Spleen (tissue), 11 donors: ENCODE results near the gene CGNL1. TPM values are rescaled to one million over a fixed set of nuclear protein-coding genes. Genes with fewer than 3 reads are reported as not detected.

ENCODE experiments used
- DNase-seq: peaks from one replicate; pipeline ENCODE4 v3.0.0-alpha.2; 2020
- H3K27ac ChIP-seq, 8 donors: fragments of 200-600 bp; sonication (generic) in 7 of 8; 1 replicate in 4 of 8; 2 replicates in 4 of 8; pipeline versions ENCODE4 v1.5.0 to v1.8.0; 2016 to 2021; ENCODE audit warnings: inconsistent platforms in 4 of 8, mild to moderate bottlenecking in 4 of 8, moderate library complexity in 1 of 8
- H3K27me3 ChIP-seq, 7 donors: fragments of 200-600 bp; sonication (generic) in 6 of 7; replicated peaks in 1 of 7; 1 replicate in 4 of 7; 2 replicates in 3 of 7; pipeline versions ENCODE4 v1.5.0 to v1.8.0; 2016 to 2021; ENCODE audit warnings: inconsistent platforms in 3 of 7, mild to moderate bottlenecking in 1 of 7
- H3K36me3 ChIP-seq, 6 donors: fragments of 200-600 bp; sonication (generic) in 5 of 6; 1 replicate in 4 of 6; 2 replicates in 2 of 6; pipeline versions ENCODE4 v1.5.0 to v1.8.0; 2016 to 2021; ENCODE audit warnings: inconsistent platforms in 2 of 6
- H3K4me1 ChIP-seq, 6 donors: fragments of 200-600 bp; sonication (generic) in 5 of 6; 1 replicate in 3 of 6; 2 replicates in 3 of 6; pipeline versions ENCODE4 v1.5.0 to v1.8.0; 2016 to 2021; ENCODE audit warnings: inconsistent platforms in 3 of 6
- H3K4me3 ChIP-seq, 8 donors: fragments of 200-600 bp; sonication (generic) in 7 of 8; 1 replicate in 4 of 8; 2 replicates in 4 of 8; pipeline versions ENCODE4 v1.5.0 to v1.8.0; 2016 to 2021; ENCODE audit warnings: inconsistent platforms in 4 of 8, mild to moderate bottlenecking in 4 of 8, moderate library complexity in 2 of 8
- H3K9me3 ChIP-seq, 8 donors: fragments of 200-600 bp; sonication (generic) in 7 of 8; 1 replicate in 4 of 8; 2 replicates in 4 of 8; pipeline versions ENCODE4 v1.5.0 to v1.8.0; 2016 to 2021; ENCODE audit warnings: inconsistent platforms in 4 of 8
- POLR2A ChIP-seq, 3 donors: fragments of 450-650 bp; IDR thresholded peaks; one replicate each; pipeline ENCODE4 v1.5.1; 2017; ENCODE audit warnings: antibody characterized with exemption in 3 of 3, mild to moderate bottlenecking in 1 of 3
- POLR2AphosphoS5 ChIP-seq, 3 donors: sonication (generic); formaldehyde crosslinking; IDR thresholded peaks; one replicate each; pipeline ENCODE4 v1.5.1; 2017; ENCODE audit warnings: antibody characterized with exemption in 3 of 3
- whole genome bisulfite sequencing, 5 donors: extraction: QIAGEN DNeasy Blood & Tissue Kit in 3 of 5; methylation state at CpG; one replicate each; pipeline versions ENCODE4 v1.1.5 to v1.1.7; 2013 to 2018; 5-methylcytosine and 5-hydroxymethylcytosine counted together
- intact Hi-C: fragments of 100-400 bp; cut with DNase I; formaldehyde crosslinking; loops from one replicate; pipeline ENCODE4 v1.15.0; 2023; ENCODE audit warnings: low total_unique reads
- polyA plus RNA-seq, 3 donors: library from polyadenylated mRNA; stranded (reverse); fragments of 200-250 nt; gene quantifications; one replicate each; pipeline ENCODE4 v1.2.1, GENCODE V29; 2013
- total RNA-seq, 7 donors: library from RNA; depleted of rRNA in 3 of 7; stranded (reverse); fragments of >200 nt in 3 of 7; fragmentation: NEBNext Ultra II Directional in 4 of 7; extraction: Animal tissue kit (Norgen Biotek cat#: 25700) in 4 of 7; gene quantifications; one replicate each; pipeline versions ENCODE4 v1.1.0 to v1.2.1, GENCODE V29; 2016 to 2021
- TF ChIP-seq, protein P1 (sequence below), 11 experiments: fragments of 200-600 bp in 7 of 11; fragments of 450-650 bp in 4 of 11; sonication (generic) in 4 of 11; IDR thresholded peaks in 8 of 11; conservative IDR thresholded peaks in 3 of 11; 1 replicate in 7 of 11; 2 replicates in 4 of 11; pipeline versions ENCODE4 v1.4.0 to v1.8.0; 2016 to 2021; ENCODE audit warnings: antibody characterized with exemption in 11 of 11, inconsistent platforms in 4 of 11, mild to moderate bottlenecking in 1 of 11
- donor health status: healthy with polysubstance abuse.
- donor health status: DM: no; HTN: no; CAD: no; lungs with moderate emphysema.
- donor health status: DM: no; HTN: no; CAD: no.
- donor health status: Bipolar disorder and iron deficiency.
- donor health status: healthy.
- donor health status: DM: no; HTN: no; CAD: no.
- donor health status: DM: yes; HTN: yes; CAD: no.

CGNL1 gene
- total and polyA plus RNA-seq, 10 donors = 0.07 to 0.73 (median 0.36) TPM

DNA sequence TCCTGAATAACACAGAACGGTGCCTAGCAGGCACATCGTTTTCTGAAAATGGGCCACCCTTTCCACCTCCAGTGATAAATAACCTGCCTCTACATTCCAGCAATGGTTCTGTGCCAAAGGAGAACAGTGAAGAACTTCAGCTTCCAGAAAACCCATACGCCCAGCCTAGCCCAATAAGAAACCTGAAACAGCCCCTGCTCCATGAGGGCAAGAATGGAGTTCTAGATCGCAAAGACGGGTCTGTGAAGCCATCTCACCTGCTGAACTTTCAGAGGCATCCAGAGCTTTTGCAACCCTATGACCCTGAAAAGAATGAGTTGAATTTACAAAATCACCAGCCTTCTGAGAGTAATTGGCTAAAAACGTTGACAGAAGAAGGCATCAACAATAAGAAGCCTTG is 61.9 kb downstream of the CGNL1 start:
- Histone ChIP-seq H3K27ac (no peak overlapping the region), H3K36me3 (no peaks in the 10 kb centered on the region), H3K4me1 (peaks cover 0 to 7% (median 0%) of the 10 kb centered on the region in 6 donors), H3K27me3 (peaks cover 0 to 7% (median 3%) of the 10 kb centered on the region in 7 donors), H3K9me3 (no peaks in the 10 kb centered on the region), H3K4me3 (no peak overlapping the region)
- DNase-seq = no peak
- TF ChIP-seq POLR2A (IDR thresholded peaks at IDR 0.05) (no peak), POLR2AphosphoS5 (IDR thresholded peaks at IDR 0.05) (no peak)
- TF ChIP-seq, protein P1, sequence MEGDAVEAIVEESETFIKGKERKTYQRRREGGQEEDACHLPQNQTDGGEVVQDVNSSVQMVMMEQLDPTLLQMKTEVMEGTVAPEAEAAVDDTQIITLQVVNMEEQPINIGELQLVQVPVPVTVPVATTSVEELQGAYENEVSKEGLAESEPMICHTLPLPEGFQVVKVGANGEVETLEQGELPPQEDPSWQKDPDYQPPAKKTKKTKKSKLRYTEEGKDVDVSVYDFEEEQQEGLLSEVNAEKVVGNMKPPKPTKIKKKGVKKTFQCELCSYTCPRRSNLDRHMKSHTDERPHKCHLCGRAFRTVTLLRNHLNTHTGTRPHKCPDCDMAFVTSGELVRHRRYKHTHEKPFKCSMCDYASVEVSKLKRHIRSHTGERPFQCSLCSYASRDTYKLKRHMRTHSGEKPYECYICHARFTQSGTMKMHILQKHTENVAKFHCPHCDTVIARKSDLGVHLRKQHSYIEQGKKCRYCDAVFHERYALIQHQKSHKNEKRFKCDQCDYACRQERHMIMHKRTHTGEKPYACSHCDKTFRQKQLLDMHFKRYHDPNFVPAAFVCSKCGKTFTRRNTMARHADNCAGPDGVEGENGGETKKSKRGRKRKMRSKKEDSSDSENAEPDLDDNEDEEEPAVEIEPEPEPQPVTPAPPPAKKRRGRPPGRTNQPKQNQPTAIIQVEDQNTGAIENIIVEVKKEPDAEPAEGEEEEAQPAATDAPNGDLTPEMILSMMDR (IDR thresholded peaks at IDR 0.05 in 8 of 11, conservative IDR thresholded peaks at IDR 0.05 in 3 of 11) = no peak
- 80 to 97% (median 92%) methylated on average over 6 of the region's 6 CpGs for WGBS, 5 donors
- intact Hi-C loops = no loop called here

DNA sequence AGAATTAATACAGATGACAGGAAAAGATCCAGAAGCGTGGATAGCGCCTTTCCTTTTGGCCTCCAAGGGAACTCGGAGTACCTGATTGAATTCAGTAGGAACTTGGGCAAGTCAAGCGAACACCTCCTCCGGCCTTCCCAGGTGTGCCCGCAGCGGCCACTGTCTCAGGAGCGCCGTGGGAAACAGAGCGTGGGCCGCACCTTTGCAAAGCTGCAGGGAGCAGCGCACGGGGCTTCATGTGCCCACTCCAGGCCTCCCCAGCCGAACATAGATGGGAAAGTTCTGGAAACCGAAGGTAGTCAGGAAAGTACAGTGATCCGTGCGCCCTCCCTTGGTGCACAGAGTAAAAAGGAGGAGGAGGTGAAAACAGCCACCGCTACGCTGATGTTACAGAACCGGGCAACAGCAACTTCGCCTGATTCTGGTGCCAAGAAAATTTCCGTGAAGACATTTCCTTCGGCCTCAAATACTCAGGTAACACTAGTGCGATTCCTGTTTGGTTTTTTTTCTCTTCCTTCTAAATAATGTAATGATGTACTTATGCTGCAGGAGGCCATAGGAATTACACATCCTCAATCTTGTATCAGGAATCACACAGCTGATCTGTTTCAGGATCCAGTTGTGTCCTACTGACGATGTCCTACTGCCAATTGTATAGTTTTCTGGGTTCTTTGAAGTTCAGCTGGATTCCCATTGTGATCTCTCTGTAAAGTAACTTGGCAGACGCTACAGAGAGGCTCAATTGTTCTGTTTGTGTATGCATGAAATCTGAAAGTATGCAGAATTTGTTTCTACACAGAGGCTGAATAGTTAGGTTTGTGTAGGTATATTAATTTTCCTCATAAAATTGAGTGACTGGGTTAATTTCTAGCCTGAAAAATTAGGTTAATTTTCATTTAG is 63.1 kb downstream of the CGNL1 start:
- no peaks in the 10 kb centered on the region for H3K9me3 ChIP-seq
- peaks cover 0 to 7% (median 0%) of the 10 kb centered on the region in 6 donors for H3K4me1 ChIP-seq
- no peak for DNase-seq
- H3K4me3 ChIP-seq = no peak overlapping the region
- intact Hi-C loops = no loop called here
- H3K27me3 ChIP-seq = no peaks in the 10 kb centered on the region
- TF ChIP-seq POLR2AphosphoS5 (IDR thresholded peaks at IDR 0.05) = no peak
- TF ChIP-seq POLR2A (IDR thresholded peaks at IDR 0.05) = no peak
- TF ChIP-seq, protein P1 (IDR thresholded peaks at IDR 0.05 in 8 of 11, conservative IDR thresholded peaks at IDR 0.05 in 3 of 11) = no peak
- no peak overlapping the region for H3K27ac ChIP-seq
- 92 to 95% (median 93%) methylated on average over 26 of the region's 26 CpGs for WGBS, 5 donors
- H3K36me3 ChIP-seq = no peaks in the 10 kb centered on the region

DNA sequence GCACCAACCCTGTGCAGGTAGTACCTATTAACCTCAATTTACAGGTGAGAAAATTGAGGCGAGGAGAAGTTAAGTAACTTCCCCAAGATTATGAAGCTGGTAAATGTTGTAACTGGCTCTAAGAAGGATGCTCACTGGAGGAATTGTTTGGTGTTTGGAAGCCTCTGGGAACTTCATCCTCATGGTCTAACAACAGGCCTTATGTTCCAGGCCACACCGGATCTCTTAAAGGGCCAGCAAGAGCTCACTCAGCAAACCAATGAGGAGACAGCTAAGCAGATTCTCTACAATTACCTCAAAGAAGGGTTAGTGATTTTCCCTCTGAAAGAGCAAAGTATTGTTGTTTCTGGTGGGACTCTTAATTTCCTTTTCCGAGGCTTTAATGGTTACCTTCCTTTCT is 63.9 kb downstream of the CGNL1 start:
- intact Hi-C loops = no loop called here

DNA sequence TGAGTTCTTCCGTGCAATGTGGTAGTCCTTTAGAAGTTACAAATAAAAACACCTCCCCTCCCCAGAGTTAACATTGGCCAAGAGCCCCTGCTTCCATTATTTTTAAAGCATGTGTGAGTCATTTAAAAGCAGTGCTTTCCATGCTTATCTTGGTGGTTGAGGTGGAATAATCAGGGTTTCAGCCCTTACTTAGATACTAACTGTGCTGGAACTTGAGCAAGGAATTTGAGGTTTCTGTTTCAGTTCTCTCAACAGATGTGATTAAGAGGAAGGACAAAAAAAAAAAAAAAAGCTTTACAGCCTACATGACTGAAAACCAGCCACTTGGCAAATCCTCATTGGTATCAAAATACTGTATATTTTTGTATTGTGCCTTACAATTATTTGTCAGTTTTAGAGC is 64.5 kb downstream of the CGNL1 start:
- no peak overlapping the region for H3K4me3 ChIP-seq
- no peaks in the 10 kb centered on the region for H3K36me3 ChIP-seq
- intact Hi-C loops = no loop called here
- H3K4me1 ChIP-seq = peaks cover 0 to 7% (median 0%) of the 10 kb centered on the region in 6 donors
- H3K9me3 ChIP-seq = no peaks in the 10 kb centered on the region
- H3K27ac ChIP-seq = no peak overlapping the region
- no peaks in the 10 kb centered on the region for H3K27me3 ChIP-seq
- TF ChIP-seq POLR2AphosphoS5 (IDR thresholded peaks at IDR 0.05) (no peak), POLR2A (IDR thresholded peaks at IDR 0.05) (no peak)
- TF ChIP-seq, protein P1 (IDR thresholded peaks at IDR 0.05 in 8 of 11, conservative IDR thresholded peaks at IDR 0.05 in 3 of 11) = no peak
- no peak for DNase-seq
- WGBS, 5 donors = 0 to 93% (median 48%) methylated on average over 1 of the region's 1 CpG

More for the DNA sequence above, 63.9 kb downstream of the CGNL1 start:
- 78 to 89% (median 83%) methylated on average over 3 of the region's 3 CpGs for WGBS, 5 donors
- TF ChIP-seq, protein P1 (IDR thresholded peaks at IDR 0.05 in 8 of 11, conservative IDR thresholded peaks at IDR 0.05 in 3 of 11) = no peak
- TF ChIP-seq POLR2AphosphoS5 (IDR thresholded peaks at IDR 0.05) (no peak), POLR2A (IDR thresholded peaks at IDR 0.05) (no peak)
- Histone ChIP-seq H3K4me1 (peaks cover 0 to 7% (median 0%) of the 10 kb centered on the region in 6 donors), H3K4me3 (no peak overlapping the region), H3K36me3 (no peaks in the 10 kb centered on the region), H3K27ac (no peak overlapping the region), H3K9me3 (no peaks in the 10 kb centered on the region), H3K27me3 (no peaks in the 10 kb centered on the region)
- no peak for DNase-seq
